H1 (cell line): ENCODE data around the gene PI4KA. TPM values are rescaled to one million over a fixed set of nuclear protein-coding genes. Genes with fewer than 3 reads are reported as not detected.

Source experiments
- CTCF ChIA-PET: fragments of 300-600 bp; sonication (Branson Sonifier 250); formaldehyde crosslinking; loops from one replicate; lab custom pipeline; 2021; ENCODE audit not compliant: partially characterized antibody; lab: Charles Lee
- POLR2A ChIA-PET: fragments of 300-600 bp; sonication (Branson Sonifier 250); formaldehyde crosslinking; loops from one replicate; lab custom pipeline; 2021; ENCODE audit warnings: inconsistent platforms; ENCODE audit not compliant: partially characterized antibody; lab: Charles Lee
- DNase-seq, 2 experiments: peaks; one replicate each; pipeline versions ENCODE4 v3.0.0 to v3.0.0-alpha.2; 2010 to 2022; ENCODE audit warnings: low spot score in 2 of 2, low read depth in 1 of 2, mixed read lengths in 1 of 2
- FAIRE-seq: peaks from 2 replicates; lab custom pipeline; 2011; peaks lifted over from hg19 to GRCh38; lab: Jason Lieb, UNC
- H2AFZ ChIP-seq: 2 replicates; pipeline ENCODE4 v1.8.1; 2012; ENCODE audit warnings: low read length, inconsistent platforms
- H2AK5ac ChIP-seq: 2 replicates; pipeline ENCODE4 v1.6.1; 2013; ENCODE audit warnings: low read depth, low read length
- H2BK120ac ChIP-seq: replicated peaks from 2 replicates; pipeline ENCODE3; 2013; ENCODE audit warnings: low read depth, low read length, inconsistent platforms
- H2BK12ac ChIP-seq: 2 replicates; pipeline ENCODE4 v1.6.1; 2013; ENCODE audit warnings: low read depth, low read length
- H2BK15ac ChIP-seq: 2 replicates; pipeline ENCODE4 v1.6.1; 2013; ENCODE audit warnings: low read length
- H2BK20ac ChIP-seq: 2 replicates; pipeline ENCODE4 v1.6.1; 2013; ENCODE audit warnings: low read length
- H2BK5ac ChIP-seq: 2 replicates; pipeline ENCODE4 v1.6.1; 2013; ENCODE audit warnings: low read depth, low read length
- H3K14ac ChIP-seq: 2 replicates; pipeline ENCODE4 v1.6.1; 2013; ENCODE audit warnings: inconsistent platforms; ENCODE audit not compliant: insufficient read length
- H3K18ac ChIP-seq: 2 replicates; pipeline ENCODE4 v1.6.1; 2013; ENCODE audit warnings: low read length; ENCODE audit errors: extremely low read depth
- H3K23ac ChIP-seq: 2 replicates; pipeline ENCODE4 v1.6.1; 2013; ENCODE audit warnings: inconsistent platforms; ENCODE audit not compliant: insufficient read length
- H3K23me2 ChIP-seq: 2 replicates; pipeline ENCODE4 v1.6.1; 2013; ENCODE audit warnings: low read depth, low read length
- H3K27ac ChIP-seq: 2 replicates; pipeline ENCODE4 v1.6.1; 2011; ENCODE audit warnings: low read depth, low read length, inconsistent platforms
- H3K27me3 ChIP-seq, 4 experiments: replicated peaks in 1 of 4; 1 replicate in 1 of 4; 2 replicates in 3 of 4; pipeline versions ENCODE4 v1.6.1 to v1.8.1; 2011 to 2013; ENCODE audit warnings: low read length in 3 of 4, mild to moderate bottlenecking in 3 of 4, inconsistent platforms in 2 of 4, mixed read lengths in 2 of 4, moderate library complexity in 1 of 4; ENCODE audit not compliant: control insufficient read depth in 3 of 4, insufficient read depth in 3 of 4; ENCODE audit errors: extremely low read depth in 1 of 4
- H3K36me3 ChIP-seq, 4 experiments: 2 replicates each; pipeline versions ENCODE4 v1.6.1 to v1.8.1; 2011 to 2013; ENCODE audit warnings: mild to moderate bottlenecking in 4 of 4, low read length in 3 of 4, moderate library complexity in 2 of 4, control low read depth in 1 of 4, inconsistent platforms in 1 of 4; ENCODE audit not compliant: insufficient read depth in 4 of 4, control insufficient read depth in 2 of 4
- H3K4ac ChIP-seq: replicated peaks from 2 replicates; pipeline ENCODE3; 2013; ENCODE audit warnings: low read length, low read depth, mixed read lengths, inconsistent platforms; ENCODE audit not compliant: insufficient read length
- H3K4me1 ChIP-seq, 4 experiments: replicated peaks in 1 of 4; 1 replicate in 1 of 4; 2 replicates in 3 of 4; pipeline versions ENCODE4 v1.6.1 to v1.8.1; 2011 to 2013; ENCODE audit warnings: low read length in 3 of 4, inconsistent platforms in 2 of 4, mixed read lengths in 1 of 4; ENCODE audit not compliant: insufficient read depth in 4 of 4, control insufficient read depth in 3 of 4
- H3K4me2 ChIP-seq, 2 experiments: 2 replicates each; pipeline versions ENCODE4 v1.6.1 to v1.8.1; 2011 to 2013; ENCODE audit warnings: low read depth in 2 of 2, low read length in 2 of 2, control low read depth in 1 of 2, inconsistent platforms in 1 of 2, mild to moderate bottlenecking in 1 of 2; ENCODE audit not compliant: insufficient read depth in 1 of 2
- H3K4me3 ChIP-seq, 4 experiments: fragments of 200-600, 300-600 bp in 1 of 4; sonication (generic), shearing (Covaris generic), sonication (Bioruptor Twin) in 1 of 4; 2 replicates each; pipeline versions ENCODE4 v1.5.1 to v1.8.1; 2011 to 2016; ENCODE audit warnings: low read length in 4 of 4, low read depth in 3 of 4, control low read depth in 2 of 4, inconsistent platforms in 2 of 4, mild to moderate bottlenecking in 2 of 4, mixed read lengths in 1 of 4, moderate library complexity in 1 of 4; ENCODE audit not compliant: insufficient read depth in 2 of 4; ENCODE audit errors: extremely low read depth in 1 of 4
- H3K56ac ChIP-seq: replicated peaks from 2 replicates; pipeline ENCODE3; 2013; ENCODE audit warnings: low read depth, mild to moderate bottlenecking, mixed read lengths, low read length, inconsistent platforms; ENCODE audit not compliant: insufficient read length
- H3K79me1 ChIP-seq: 2 replicates; pipeline ENCODE4 v1.6.1; 2013; ENCODE audit warnings: low read depth, low read length, control low read depth
- H3K79me2 ChIP-seq, 2 experiments: 2 replicates each; pipeline versions ENCODE4 v1.6.1 to v1.8.1; 2012 to 2013; ENCODE audit warnings: low read length in 2 of 2, mild to moderate bottlenecking in 2 of 2, inconsistent platforms in 1 of 2; ENCODE audit not compliant: insufficient read depth in 2 of 2, control insufficient read depth in 1 of 2
- H3K9ac ChIP-seq, 4 experiments: replicated peaks in 1 of 4; 1 replicate in 1 of 4; 2 replicates in 3 of 4; pipeline versions ENCODE4 v1.6.1 to v1.8.1; 2011 to 2013; ENCODE audit warnings: low read depth in 3 of 4, low read length in 3 of 4, control low read depth in 2 of 4, mild to moderate bottlenecking in 2 of 4, moderate library complexity in 2 of 4, inconsistent platforms in 1 of 4; ENCODE audit errors: extremely low read depth in 1 of 4
- H3K9me3 ChIP-seq, 2 experiments: 2 replicates each; pipeline versions ENCODE4 v1.6.1 to v1.8.1; 2012 to 2013; ENCODE audit warnings: mild to moderate bottlenecking in 2 of 2, moderate library complexity in 2 of 2, control low read depth in 1 of 2, inconsistent platforms in 1 of 2, low read depth in 1 of 2, low read length in 1 of 2, mixed read lengths in 1 of 2; ENCODE audit not compliant: insufficient read depth in 2 of 2
- H4K20me1 ChIP-seq, 2 experiments: replicated peaks in 1 of 2; 2 replicates each; pipeline versions ENCODE3 to v1.8.1; 2011 to 2013; ENCODE audit warnings: inconsistent platforms in 2 of 2, low read length in 2 of 2, mild to moderate bottlenecking in 1 of 2; ENCODE audit not compliant: insufficient read depth in 2 of 2, control insufficient read depth in 1 of 2
- H4K5ac ChIP-seq: 2 replicates; pipeline ENCODE4 v1.6.1; 2013; ENCODE audit warnings: low read length, low read depth, mixed read lengths, inconsistent platforms; ENCODE audit not compliant: insufficient read length
- H4K8ac ChIP-seq: 2 replicates; pipeline ENCODE4 v1.8.0; 2013; ENCODE audit warnings: mild to moderate bottlenecking, moderate library complexity, low read length, inconsistent platforms; ENCODE audit not compliant: insufficient read depth; ENCODE audit errors: extremely low read depth
- H4K91ac ChIP-seq: replicated peaks from 2 replicates; pipeline ENCODE3; 2013; ENCODE audit warnings: low read length, mixed read lengths, inconsistent platforms; ENCODE audit not compliant: insufficient read length
- ATF2 ChIP-seq: IDR thresholded peaks from 2 replicates; pipeline ENCODE4 v1.6.1; 2012; ENCODE audit warnings: low read length, inconsistent platforms
- CBX5 ChIP-seq: fragments of 300-800, 300-1000 bp; sonication (generic); IDR thresholded peaks from 2 replicates; pipeline ENCODE4 v1.7.1; 2016; ENCODE audit warnings: antibody characterized with exemption, low read length, low read depth
- CHD2 ChIP-seq: IDR thresholded peaks from 2 replicates; pipeline ENCODE4 v1.6.1; 2012; ENCODE audit warnings: low read length, improper control_type of control experiment
- FOSL1 ChIP-seq: IDR thresholded peaks from 2 replicates; pipeline ENCODE4 v1.6.1; 2011; ENCODE audit warnings: mild to moderate bottlenecking, low read depth, low read length, moderate library complexity; ENCODE audit not compliant: insufficient read depth
- GTF2F1 ChIP-seq: IDR thresholded peaks from 2 replicates; pipeline ENCODE4 v1.6.1; 2012; ENCODE audit warnings: low read depth, low read length, improper control_type of control experiment, borderline replicate concordance
- KDM1A ChIP-seq: fragments of 200-600, 300-600 bp; sonication (generic); IDR thresholded peaks from 2 replicates; pipeline ENCODE4 v1.7.1; 2016; ENCODE audit warnings: mild to moderate bottlenecking, low read length, borderline replicate concordance
- SIN3A ChIP-seq, 2 experiments: IDR thresholded peaks in 1 of 2; conservative IDR thresholded peaks in 1 of 2; 2 replicates each; pipeline ENCODE4 v1.6.1; 2011 to 2012; ENCODE audit warnings: low read length in 2 of 2, improper control_type of control experiment in 1 of 2, low read depth in 1 of 2, mild to moderate bottlenecking in 1 of 2
- TEAD4 ChIP-seq: IDR thresholded peaks from 2 replicates; pipeline ENCODE4 v1.6.1; 2012; ENCODE audit warnings: low read depth, low read length, inconsistent platforms, mixed read lengths
- WGBS, 2 experiments: shearing (Covaris generic) in 1 of 2; methylation state at CpG; one replicate each; pipeline versions ENCODE4 v1.1.6 to v1.1.7; 2013 to 2015; ENCODE audit warnings: low lambda C conversion rate in 2 of 2, mixed read lengths in 2 of 2, inconsistent platforms in 1 of 2, low coverage in 1 of 2, missing lambda C conversion rate in 1 of 2; ENCODE audit not compliant: insufficient replicate concordance in 2 of 2, insufficient coverage in 1 of 2, insufficient read length in 1 of 2; ENCODE audit errors: extremely low coverage in 1 of 2, missing lambda C conversion rate in 1 of 2; 5-methylcytosine and 5-hydroxymethylcytosine counted together
- polyA plus RNA-seq, 7 experiments: library from polyadenylated mRNA; depleted of rRNA in 3 of 7; stranded (reverse) in 5 of 7; unstranded in 2 of 7; fragments of >200 nt in 5 of 7; fragments of 200-250 nt in 2 of 7; gene quantifications; 1 replicate in 5 of 7; 2 replicates in 1 of 7; 4 replicates in 1 of 7; pipeline versions ENCODE4 v1.2.1 to v1.2.3, GENCODE V29; 2011 to 2013; ENCODE audit warnings: missing spikeins in 2 of 7, mixed read lengths in 2 of 7
- total RNA-seq: library from RNA; stranded (reverse); fragmentation: NEBNext Ultra II Directional; extraction: Animal tissue kit (Norgen Biotek cat#: 25700); gene quantifications from 2 replicates; pipeline ENCODE4 v1.2.1, GENCODE V29; 2021

The PI4KA gene
- total and polyA plus RNA-seq, 2 of the 8 experiments (the other 6 are each of a cell fraction or from before 2014, with no cell fraction given), result 22.5 to 37.7 TPM

GRCh38 chr22:20833225-20833665 lies 25.4 kb downstream of the PI4KA start:
- Histone ChIP-seq H3K27me3 (no peaks in the 10 kb centered on the region), H2AK5ac (no peak overlapping the region), H4K5ac (no peak overlapping the region), H4K91ac (no peak overlapping the region), H3K27ac (no peak overlapping the region), H3K4ac (no peak overlapping the region), H2BK120ac (no peak overlapping the region), H4K8ac (no peak overlapping the region), H3K23me2 (no peaks in the 10 kb centered on the region), H3K79me2 (no peaks in the 10 kb centered on the region), H3K4me1 (no peaks in the 10 kb centered on the region), H3K9me3 (no peaks in the 10 kb centered on the region), H3K79me1 (no peaks in the 10 kb centered on the region), H3K56ac (no peak overlapping the region), H3K36me3 (peaks cover 0 to 5% (median 1%) of the 10 kb centered on the region in 4 experiments; a peak in 1 of 8 replicates), H3K9ac (no peak overlapping the region), H2BK20ac (no peak overlapping the region), H3K4me2 (no peak overlapping the region), H3K4me3 (no peak overlapping the region), H3K18ac (no peak overlapping the region), H4K20me1 (no peaks in the 10 kb centered on the region), H3K23ac (no peak overlapping the region), H2BK15ac (no peak overlapping the region), H2BK5ac (no peak overlapping the region), H2AFZ (no peak overlapping the region), H2BK12ac (no peak overlapping the region), H3K14ac (no peak overlapping the region)
- ChIA-PET POLR2A (interaction anchor here (0.6 kb wide), 1 partner anchor 232 kb away, joined by 3 read pairs; no protein-coding TSS in a partner anchor), CTCF (no interaction called here)
- FAIRE-seq (no peak), DNase-seq (no peak)
- TF ChIP-seq CBX5, result no peak
- TF ChIP-seq ATF2, result no peak
- TF ChIP-seq KDM1A, result no peak
- no peak for TF ChIP-seq FOSL1
- TF ChIP-seq CHD2, result no peak
- no peak for TF ChIP-seq SIN3A (conservative IDR thresholded peaks at IDR 0.05 in 1 of 2, IDR thresholded peaks at IDR 0.05 in 1 of 2; ENCODE audit: low read depth in 1 of 2, low read length in 2 of 2)
- TF ChIP-seq GTF2F1, result no peak
- TF ChIP-seq TEAD4, result no peak
- WGBS, 2 experiments, result 96% methylated on average over 6 of the region's 6 CpGs; no CpG with 5 or more reads in 1 of the 2 experiments
